D721Med (cell line): Measurements from ENCODE around the gene METTL24.

Source experiments
- DNase-seq: peaks from one replicate; pipeline ENCODE4 v3.0.0; 2011; ENCODE audit warnings: low spot score; ENCODE audit not compliant: insufficient read length
- FAIRE-seq: peaks from 2 replicates; lab custom pipeline; 2011; peaks lifted over from hg19 to GRCh38; lab: Jason Lieb, UNC
- TF ChIP-seq, protein P1 (sequence below): IDR thresholded peaks from 2 replicates; pipeline ENCODE4 v1.5.1; 2012; ENCODE audit warnings: mild to moderate bottlenecking, control low read depth; ENCODE audit not compliant: insufficient read depth; ENCODE audit errors: missing control alignments

METTL24 gene

DNA sequence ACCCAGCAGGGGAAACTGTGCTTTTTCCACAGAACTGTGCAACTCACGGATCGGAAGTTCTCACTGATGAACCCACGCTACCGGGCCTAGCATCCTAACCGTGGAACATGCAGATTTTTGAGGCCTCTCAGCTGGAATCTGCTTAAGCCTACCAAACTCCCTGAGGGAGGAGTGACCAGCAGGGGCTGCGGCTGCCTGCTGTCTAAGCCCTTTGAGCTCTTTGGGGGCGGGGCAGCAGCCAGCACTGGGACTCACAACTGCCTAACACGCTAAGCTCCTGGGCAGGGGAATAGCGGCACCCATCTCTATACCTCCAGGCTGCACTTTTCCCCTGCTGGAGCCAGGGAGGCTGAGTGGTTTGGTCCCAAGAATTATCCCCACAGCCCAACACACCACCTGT lies 20.4 kb upstream of the METTL24 start:
- no peak for FAIRE-seq
- TF ChIP-seq, protein P1, sequence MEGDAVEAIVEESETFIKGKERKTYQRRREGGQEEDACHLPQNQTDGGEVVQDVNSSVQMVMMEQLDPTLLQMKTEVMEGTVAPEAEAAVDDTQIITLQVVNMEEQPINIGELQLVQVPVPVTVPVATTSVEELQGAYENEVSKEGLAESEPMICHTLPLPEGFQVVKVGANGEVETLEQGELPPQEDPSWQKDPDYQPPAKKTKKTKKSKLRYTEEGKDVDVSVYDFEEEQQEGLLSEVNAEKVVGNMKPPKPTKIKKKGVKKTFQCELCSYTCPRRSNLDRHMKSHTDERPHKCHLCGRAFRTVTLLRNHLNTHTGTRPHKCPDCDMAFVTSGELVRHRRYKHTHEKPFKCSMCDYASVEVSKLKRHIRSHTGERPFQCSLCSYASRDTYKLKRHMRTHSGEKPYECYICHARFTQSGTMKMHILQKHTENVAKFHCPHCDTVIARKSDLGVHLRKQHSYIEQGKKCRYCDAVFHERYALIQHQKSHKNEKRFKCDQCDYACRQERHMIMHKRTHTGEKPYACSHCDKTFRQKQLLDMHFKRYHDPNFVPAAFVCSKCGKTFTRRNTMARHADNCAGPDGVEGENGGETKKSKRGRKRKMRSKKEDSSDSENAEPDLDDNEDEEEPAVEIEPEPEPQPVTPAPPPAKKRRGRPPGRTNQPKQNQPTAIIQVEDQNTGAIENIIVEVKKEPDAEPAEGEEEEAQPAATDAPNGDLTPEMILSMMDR, result no peak

DNA sequence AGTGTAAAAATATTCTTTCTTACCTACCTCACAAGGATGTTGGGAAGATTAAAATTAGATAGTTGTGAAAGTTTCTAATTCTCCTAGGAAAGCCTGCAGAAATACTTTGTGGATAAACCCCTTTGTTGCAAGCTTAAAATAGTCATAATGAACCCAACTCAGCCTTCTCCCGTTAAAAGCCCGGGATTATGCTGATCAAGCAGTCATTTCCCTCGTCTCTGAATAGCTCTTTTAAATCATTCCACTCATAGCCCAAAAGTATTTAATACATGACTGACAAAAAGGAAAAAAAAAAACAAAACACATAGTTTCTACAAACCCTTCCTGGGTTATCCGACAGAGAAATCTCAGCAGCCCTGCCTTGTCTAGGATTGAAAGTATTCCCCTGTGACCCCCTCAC lies 10.9 kb upstream of the METTL24 start:
- FAIRE-seq (no peak), DNase-seq (no peak)
- TF ChIP-seq, protein P1, result no peak

More for the DNA sequence above, 20.4 kb upstream of the METTL24 start:
- no peak for DNase-seq

DNA sequence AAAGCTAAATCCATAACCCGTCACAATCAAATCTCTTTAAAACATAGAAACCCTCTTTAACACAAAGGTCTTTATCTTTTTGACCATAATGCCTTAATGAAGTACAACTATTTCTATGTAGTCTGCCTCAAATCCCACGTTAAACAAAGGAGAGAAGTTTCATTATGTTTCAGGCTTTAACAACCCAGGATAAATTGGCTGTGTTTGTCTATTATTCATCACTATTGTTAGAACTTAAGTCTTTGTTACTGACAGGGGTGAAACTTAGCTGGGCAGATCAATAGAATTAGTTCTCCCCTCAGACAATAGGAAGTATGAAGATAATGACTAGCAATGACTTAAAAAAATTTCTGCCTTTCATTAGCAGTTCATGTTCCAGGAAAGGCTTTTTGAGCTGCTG lies 10.1 kb upstream of the METTL24 start:
- no peak for DNase-seq
- no peak for FAIRE-seq
- TF ChIP-seq, protein P1, result no peak

DNA sequence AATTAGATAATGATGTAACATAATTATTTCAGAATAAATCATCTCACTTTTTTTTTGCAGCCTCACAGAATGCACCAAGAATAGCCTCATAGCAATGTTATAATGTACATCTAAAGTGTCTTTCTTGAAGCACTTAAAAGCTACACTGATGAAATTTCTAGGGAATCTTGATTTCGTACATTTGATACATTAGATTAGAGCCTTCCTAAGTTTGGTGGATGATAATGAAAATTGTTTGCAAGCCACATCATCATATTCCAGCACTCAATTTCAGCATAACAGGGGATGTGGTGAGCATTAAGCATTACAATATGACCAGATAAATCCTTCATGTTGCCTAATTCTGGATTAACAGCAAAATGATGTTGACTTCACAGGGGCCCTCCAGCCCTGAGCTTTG lies 9.7 kb upstream of the METTL24 start:
- DNase-seq, result no peak
- TF ChIP-seq, protein P1, result no peak
- FAIRE-seq, result no peak

DNA sequence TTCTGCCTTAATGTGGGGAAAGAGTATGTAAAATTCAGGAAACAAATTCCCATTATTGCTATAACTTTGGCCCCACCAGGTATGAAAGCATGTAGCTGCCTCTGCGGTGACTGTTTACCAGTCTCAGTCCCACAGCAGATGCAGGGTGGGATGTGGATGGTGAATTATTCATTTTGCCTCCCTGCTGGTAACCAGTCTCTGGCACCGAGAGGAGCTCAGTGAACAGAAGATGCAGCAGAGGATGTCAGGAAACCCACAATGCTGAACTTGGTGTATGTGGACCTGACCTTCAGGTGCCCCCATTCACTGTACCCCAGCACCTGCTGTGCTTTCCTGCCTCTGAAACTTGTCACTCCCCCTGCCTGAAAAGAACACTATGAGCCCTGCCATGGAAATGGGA lies 8.8 kb upstream of the METTL24 start:
- no peak for FAIRE-seq
- no peak for DNase-seq
- TF ChIP-seq, protein P1, result no peak

DNA sequence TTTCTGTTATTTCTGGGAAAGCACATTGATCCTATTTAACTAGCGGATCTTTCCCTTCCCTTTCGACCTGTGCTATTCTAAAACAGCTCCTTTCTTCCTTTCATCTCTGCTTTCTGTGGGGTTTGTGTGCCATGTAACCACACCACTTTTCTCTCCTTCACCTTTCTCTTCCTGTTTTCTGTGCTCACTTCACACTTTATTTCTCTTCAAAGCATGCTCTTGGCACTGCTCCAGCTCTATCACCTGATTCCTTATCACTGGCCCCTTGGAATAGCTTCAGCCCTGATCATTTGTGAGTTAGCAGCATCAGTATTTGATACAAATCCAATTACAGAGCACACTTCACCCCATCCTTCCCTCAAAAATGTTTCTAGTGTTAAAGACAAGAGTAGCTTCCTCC lies 8.1 kb upstream of the METTL24 start:
- FAIRE-seq, result no peak
- no peak for DNase-seq
- TF ChIP-seq, protein P1, result no peak

DNA sequence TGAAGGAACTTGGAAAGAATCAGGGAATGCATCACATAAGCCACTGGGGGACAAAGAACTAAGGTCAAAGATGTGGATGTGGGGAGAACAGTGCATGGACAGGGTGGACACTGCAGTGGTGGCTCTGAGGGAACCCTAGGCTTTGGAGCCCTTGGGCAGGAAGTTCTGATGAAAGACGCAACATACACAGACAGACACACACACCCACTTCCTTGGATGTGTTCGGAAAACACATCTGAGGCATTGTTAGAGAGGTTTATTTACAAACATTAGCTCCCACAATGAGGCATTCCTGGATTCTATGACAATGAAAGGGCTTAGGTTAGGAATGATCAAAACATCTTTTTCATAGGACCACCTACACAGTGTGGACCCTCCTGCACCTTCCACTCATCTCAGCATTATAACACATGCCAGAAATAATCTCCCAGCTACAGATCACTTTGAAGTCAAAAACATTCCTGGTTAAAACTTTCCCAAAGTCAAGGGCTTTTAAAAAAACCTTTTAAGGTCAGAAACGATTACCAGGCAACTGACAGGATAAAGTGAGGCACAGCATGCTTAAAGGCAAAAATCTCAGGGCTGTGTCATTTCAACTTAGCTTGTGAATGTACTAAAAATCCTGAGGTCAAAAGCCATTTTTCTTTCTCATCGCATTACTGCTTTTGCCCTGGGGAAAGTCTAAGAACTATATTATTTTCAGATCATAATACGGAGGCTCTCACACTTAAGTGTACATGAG lies 6.4 kb upstream of the METTL24 start:
- FAIRE-seq, result no peak

More for the DNA sequence above, 6.4 kb upstream of the METTL24 start:
- TF ChIP-seq, protein P1, result no peak
- no peak for DNase-seq
